ENCODE measurements around the gene HOXB1.

- TF ChIP-seq EZH2 (IDR thresholded peaks at IDR 0.05; ENCODE audit: low read depth, unreplicated experiment) (no peak), CTCF (conservative IDR thresholded peaks at IDR 0.05; ENCODE audit: low read depth in 2 of 2) (no peak), REST (IDR thresholded peaks at IDR 0.05; ENCODE audit: unreplicated experiment) (no peak), POLR2AphosphoS5 (IDR thresholded peaks at IDR 0.05; ENCODE audit: low read depth) (no peak), JUNB (IDR thresholded peaks at IDR 0.05; ENCODE audit: unreplicated experiment) (no peak)
Observed at GRCh38 chr17:48502312-48502711, 28.5 kb downstream of the HOXB1 start.

Data from GM23338 (cell line).